ENCODE results near the gene AGBL4.
"Not testable (repeated sequence)": the region's sequence is repeated elsewhere in the genome, so short reads cannot be mapped to it uniquely, and the experiment has no call there.

AGBL4 gene

DNA sequence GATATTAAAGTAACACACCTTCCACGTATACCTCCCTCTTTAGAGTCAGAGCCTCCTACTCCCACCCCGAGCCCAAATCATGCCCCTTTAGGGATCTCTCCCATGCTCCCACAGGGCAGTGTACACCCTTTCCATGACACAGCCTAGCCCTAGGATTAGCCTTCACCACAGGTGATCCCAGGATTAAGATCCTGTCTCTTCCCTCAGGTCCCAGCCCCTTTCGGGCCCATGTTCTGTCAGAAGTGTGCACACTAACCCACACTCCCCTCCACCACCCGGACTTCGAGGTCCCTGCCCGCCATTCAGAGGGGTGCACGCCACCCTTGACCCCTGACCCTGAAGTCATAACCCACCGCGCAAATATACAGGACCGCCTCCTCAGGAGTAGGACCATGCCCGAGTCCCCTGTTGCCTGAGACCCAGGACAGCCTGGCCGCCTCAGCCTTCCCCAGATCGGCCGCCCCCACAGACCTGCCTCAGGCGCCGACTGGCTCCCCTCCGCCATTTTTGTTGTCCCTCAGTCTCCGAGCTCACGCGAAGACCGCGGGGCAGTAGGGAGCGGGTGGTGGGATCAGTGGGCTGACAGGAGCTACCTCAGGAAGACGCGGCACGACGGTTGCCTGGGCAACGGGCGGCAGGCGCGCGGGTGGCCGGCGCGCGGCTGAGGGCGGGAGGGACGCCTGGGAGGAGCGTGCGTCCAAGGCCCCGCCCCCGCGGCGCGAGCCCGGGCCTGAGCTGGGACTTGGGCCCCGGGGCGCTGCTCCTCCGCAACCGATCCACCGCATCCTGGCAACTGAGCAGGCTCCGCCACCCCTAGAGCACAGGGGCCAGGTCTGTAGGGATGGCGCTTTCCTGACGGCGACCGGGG lies at the start of gene AGBL4:
Gene AGBL4 (minus strand): TSS at position 663 of the 868 bp plus-strand sequence.
- DNase-seq (ENCODE audit: low read depth, low spot score) = no peak

DNA sequence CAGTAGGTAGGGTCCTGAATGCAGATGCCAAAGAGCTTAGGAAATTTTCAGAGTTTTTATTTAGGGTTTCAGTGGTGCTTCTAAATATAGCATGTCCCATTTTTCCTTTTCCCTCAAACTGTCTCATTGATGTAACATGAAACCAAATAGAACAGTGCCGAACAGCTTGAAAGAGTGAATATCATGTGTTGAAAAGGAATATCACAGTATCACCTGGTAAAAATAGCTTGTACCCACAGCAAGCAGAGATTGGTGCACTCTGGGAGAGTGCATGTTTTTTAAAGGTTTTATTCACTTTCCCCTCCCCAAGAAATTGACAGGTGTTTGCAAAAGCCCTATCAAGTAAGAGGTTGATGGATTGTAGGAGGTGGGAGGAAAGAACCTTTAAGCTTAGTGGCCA lies 43.1 kb upstream of the AGBL4 start:
- DNase-seq (ENCODE audit: low read depth, low spot score) = no peak

DNA sequence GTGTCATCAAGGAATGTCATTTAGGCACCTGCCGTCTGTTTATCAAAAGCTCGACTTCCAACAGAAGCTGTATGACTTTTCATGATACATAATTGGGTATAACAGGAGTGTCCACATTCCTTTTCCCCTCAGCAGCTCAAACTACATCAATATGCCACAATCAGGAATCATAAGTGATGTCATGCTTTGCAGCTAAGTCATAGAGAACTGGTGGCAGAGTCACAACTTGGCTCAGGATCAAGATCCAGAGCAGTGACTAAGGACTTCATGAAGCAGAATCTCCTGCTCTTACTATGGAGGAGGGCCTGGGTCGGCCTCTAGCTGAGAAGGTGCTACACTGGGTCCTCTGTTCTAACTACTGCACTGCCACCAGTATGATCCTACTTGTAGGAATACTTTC lies 36.5 kb upstream of the AGBL4 start:
- DNase-seq (ENCODE audit: low read depth, low spot score) = no peak

DNA sequence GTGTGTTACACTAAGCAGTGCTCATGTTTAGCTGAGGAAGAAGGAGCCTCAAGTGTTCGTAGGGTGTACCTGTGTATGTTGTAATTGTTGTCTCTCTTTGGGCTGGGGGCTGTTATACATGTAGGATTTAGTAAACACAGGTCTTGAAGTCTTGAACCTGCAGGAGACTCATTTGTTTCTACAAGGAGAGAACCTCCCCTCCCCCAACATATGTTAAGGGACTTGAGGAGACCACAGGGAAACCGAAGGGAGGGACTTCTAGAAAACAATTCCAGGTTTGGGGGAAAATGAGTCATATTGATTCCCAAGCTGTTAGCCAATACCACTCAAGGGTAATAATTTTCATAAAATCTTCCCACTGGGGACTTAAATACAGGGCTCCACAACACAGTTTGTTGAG lies 25.0 kb upstream of the AGBL4 start:
- DNase-seq (ENCODE audit: low read depth, low spot score) = no peak

GRCh38 chr1:50047916-50048694 lies 24.4 kb upstream of the AGBL4 start:
- DNase-seq (ENCODE audit: low read depth, low spot score) = no peak

- no peak for DNase-seq (ENCODE audit: low read depth, low spot score)
These were observed 14.6 kb upstream of the AGBL4 start for GRCh38 chr1:50038237-50038809.

DNA sequence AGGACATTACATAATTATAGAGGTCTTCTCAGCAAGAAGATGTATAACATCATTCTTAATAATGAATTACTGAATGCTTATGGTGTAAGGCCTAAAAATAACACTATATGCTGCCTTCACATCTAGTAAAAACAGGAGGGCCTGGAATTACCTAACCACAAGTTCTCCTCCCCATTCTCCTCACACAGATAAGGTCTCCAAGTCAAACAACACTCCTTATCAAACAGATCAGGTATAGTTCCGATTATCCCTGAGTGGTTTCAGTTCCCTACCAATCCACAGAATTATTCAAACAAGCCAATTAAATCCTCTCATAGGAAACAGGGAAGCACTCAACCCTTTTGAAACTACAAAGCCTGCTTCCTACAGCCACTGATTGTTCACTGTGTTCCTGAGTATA lies 4.0 kb upstream of the AGBL4 start:
- no peak for DNase-seq (ENCODE audit: low read depth, low spot score)

DNA sequence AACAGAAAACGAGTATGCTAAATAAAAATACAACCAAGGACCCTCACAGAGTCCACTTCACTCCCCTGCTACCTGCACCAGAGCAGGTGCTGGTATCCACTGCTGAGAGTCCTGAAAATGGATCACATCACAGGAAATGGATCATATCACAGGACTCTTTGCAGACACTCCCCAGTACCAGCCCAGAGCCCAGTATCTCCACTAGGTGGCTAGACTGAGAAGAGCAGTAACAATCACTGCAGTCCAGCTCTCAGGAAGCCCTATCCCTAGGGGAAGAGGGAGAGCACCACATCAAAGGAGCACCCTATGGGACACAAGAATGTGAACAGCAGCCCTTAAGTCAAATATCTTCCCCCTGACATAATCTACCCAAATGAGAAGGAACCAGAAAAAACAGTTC lies 28.0 kb downstream of the AGBL4 start:
- DNase-seq (ENCODE audit: low read depth, low spot score) = no peak

- no peak for DNase-seq (ENCODE audit: low read depth, low spot score)
These were observed 52.7 kb downstream of the AGBL4 start for GRCh38 chr1:49971088-49971487.

- no peak for DNase-seq (ENCODE audit: low read depth, low spot score)
These were observed 72.4 kb downstream of the AGBL4 start for GRCh38 chr1:49951385-49951784.

DNA sequence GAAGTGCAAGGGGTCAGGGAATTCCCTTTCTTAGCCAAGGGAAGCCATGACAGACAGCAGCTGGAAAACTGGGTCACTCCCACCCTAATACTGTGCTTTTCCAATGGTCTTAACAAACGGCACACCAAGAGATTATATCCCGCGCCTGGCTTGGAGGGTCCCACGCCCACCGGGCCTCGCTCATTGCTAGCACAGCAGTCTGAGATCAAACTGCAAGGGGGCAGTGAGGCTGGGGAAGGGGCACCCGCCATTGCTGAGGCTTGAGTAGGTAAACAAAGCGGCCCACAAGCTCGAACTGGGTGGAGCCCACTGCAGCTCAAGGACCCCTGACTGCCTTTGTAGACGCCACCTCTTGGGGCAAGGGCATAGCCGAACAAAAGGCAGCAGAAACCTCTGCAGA lies 108.5 kb downstream of the AGBL4 start:
- DNase-seq (ENCODE audit: low read depth, low spot score) = not testable (repeated sequence)

- DNase-seq (ENCODE audit: low read depth, low spot score) = no peak
These were observed 117.4 kb downstream of the AGBL4 start for GRCh38 chr1:49906365-49906764.

DNA sequence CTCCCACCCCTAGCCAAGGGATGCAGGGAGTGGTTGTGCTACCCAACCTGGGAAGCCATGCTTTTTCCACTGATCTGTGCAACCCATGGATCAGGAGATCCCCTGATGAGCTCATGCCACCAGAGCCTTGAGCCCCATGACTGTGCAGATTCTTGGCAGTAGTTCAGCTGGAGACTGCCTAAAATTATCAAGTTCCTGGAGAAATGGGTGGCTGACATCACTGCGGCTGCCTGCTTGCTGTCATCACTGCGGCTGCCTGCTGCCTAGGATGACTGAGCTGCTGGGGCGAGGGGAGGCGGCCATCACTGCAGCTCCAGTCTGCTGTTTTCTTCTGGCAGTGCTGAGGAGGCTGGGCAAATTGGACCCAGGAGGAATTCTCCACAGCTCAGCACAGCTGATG lies 159.2 kb downstream of the AGBL4 start:
- no peak for DNase-seq (ENCODE audit: low read depth, low spot score)

DNA sequence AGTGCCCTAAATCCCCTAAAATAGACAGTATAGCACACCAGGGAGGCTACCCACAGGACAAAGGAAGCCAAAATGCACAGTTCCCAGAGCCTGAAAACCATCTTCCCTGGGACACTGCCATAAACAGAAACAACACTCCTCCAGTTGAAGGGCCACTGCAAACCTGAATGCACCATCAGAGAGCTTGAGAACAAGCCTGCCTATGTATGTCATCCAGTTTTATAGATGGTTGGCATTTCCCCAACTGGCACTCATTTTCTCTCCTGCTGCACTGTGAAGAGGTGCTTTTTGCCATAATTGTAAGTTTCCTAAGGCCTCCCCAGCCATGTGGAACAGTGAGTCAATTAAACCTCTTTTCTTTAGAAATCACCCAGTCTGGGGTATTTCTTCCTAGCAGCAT lies 169.0 kb downstream of the AGBL4 start:
- no peak for DNase-seq (ENCODE audit: low read depth, low spot score)

- no peak for DNase-seq (ENCODE audit: low read depth, low spot score)
These were observed 181.2 kb downstream of the AGBL4 start for GRCh38 chr1:49842596-49842995.

GRCh38 chr1:49841767-49842166 lies 182.0 kb downstream of the AGBL4 start:
- no peak for DNase-seq (ENCODE audit: low read depth, low spot score)

DNA sequence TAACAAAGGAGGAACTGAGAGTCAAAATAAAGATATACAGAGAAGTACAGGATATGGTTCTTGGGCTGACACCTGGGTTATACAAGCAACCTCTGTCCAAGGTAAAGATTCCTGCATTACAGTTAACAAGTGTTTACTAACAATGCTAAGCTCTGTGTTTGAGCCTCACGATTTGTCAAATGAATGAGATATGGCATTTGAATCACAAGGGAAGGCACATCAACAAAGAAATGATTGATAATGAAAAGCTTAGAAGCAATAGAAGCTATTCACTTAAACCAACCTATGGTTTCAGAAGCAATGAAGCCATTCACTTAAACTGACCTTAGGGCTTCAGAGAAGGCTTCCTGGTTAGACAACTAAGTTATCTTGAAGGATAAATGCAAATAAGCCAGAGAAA lies 199.5 kb downstream of the AGBL4 start:
- DNase-seq (ENCODE audit: low read depth, low spot score) = no peak

DNA sequence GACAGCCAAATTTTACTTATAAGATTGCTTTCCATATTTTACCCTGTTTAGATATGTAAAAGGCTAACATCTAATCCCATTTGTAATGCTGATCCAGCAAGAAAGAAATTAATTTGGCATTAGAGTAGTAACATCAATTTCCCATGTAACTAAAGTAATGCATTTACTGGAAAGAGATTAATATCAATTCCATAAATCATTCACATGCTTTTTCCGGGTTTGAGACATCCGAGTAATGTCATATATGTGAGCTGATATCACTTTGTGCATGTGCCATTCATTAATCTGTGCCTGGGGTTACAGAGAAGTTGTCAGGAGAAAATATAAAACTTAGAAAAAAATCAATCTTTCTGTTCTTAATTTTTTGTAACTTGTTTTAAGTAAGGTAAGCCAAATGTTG lies 206.1 kb downstream of the AGBL4 start:
- DNase-seq (ENCODE audit: low read depth, low spot score) = no peak

DNA sequence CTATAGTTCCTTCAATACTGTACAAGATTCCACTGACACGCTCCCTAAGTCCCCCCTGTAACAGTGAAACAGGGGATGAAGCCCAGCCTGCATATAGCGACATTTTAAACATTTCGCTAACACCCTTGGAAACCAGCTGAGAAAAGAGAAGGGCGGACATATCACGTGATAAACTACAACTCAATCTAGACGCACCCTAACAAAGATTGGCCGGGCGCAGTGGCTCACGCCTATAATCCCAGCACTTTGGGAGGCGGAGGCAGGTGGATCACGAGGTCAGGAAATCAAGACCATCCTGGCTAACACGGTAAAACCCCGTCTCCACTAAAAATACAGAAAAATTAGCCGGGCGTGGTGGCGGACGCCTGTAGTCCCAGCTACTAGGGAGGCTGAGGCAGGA lies 236.7 kb downstream of the AGBL4 start:
- not testable (repeated sequence) for DNase-seq (ENCODE audit: low read depth, low spot score)

DNA sequence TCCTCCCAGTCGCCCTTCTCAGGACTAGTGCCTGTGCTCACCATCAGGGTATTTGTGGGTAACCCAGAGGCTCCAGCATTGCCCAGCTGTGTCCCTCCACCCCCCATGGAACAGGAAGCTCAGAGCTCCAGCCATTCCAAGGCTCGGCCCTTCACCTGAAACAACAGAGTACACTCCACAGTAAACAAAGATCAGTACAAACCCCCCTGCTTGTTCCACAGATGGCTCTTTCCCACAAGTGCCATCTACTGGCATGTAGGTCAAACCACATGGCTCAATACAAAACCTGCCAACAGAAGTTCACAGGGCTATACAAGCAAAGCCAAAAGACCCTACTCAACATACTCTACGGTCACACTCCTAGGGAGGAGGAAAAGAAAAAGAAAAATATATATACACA lies 258.7 kb downstream of the AGBL4 start:
- no peak for DNase-seq (ENCODE audit: low read depth, low spot score)

GRCh38 chr1:49738118-49738517 lies 285.6 kb downstream of the AGBL4 start:
- not testable (repeated sequence) for DNase-seq (ENCODE audit: low read depth, low spot score)

- no peak for DNase-seq (ENCODE audit: low read depth, low spot score)
These were observed 295.4 kb downstream of the AGBL4 start for GRCh38 chr1:49728377-49728776.

- no peak for DNase-seq (ENCODE audit: low read depth, low spot score)
These were observed 300.1 kb downstream of the AGBL4 start for GRCh38 chr1:49723662-49724061.

Measured in activated CD4-positive, CD25-positive, alpha-beta regulatory T cell treated with anti-CD3 and anti-CD28 coated beads, Interleukin-2, amount 50 U/mL, for 16 hours (primary cell).